Natural killer cell treated with Interleukin-12 subunit alpha and Interleukin-12 subunit beta and Interleukin-15 and Interleukin-18, amount 100 ng/mL, for 72 hours (primary cell): ENCODE results near the gene GCC2. TPM values are rescaled to one million over a fixed set of nuclear protein-coding genes. Genes with fewer than 3 reads are reported as not detected.
"Not testable (repeated sequence)": the region's sequence is repeated elsewhere in the genome, so short reads cannot be mapped to it uniquely, and the experiment has no call there.

ENCODE experiments used
- ATAC-seq, 2 donors: fragments of 150-1000 bp; cut with Tn5 transposase in 1 of 2; sonication (Bioruptor Pico), chemical (Tn5 transposase) in 1 of 2; 2 replicates each; pipeline ENCODE4 v1.10.0; 2021
- DNase-seq: peaks from one replicate; pipeline ENCODE4 v3.0.0; 2022; ENCODE audit warnings: low spot score
- H3K27ac Mint-ChIP-seq, 2 donors: 1 replicate in 1 of 2; 2 replicates in 1 of 2; pipeline ENCODE4 v1.8.0; 2022; ENCODE audit warnings: mixed read lengths in 2 of 2, mild to moderate bottlenecking in 1 of 2, moderate library complexity in 1 of 2
- H3K27me3 Mint-ChIP-seq, 2 donors: 1 replicate in 1 of 2; 2 replicates in 1 of 2; pipeline ENCODE4 v1.8.0; 2022; ENCODE audit warnings: mixed read lengths in 2 of 2
- H3K36me3 Mint-ChIP-seq: one replicate; pipeline ENCODE4 v1.8.0; 2022; ENCODE audit warnings: mixed read lengths
- H3K4me1 Mint-ChIP-seq, 2 donors: 1 replicate in 1 of 2; 2 replicates in 1 of 2; pipeline ENCODE4 v1.8.0; 2022; ENCODE audit warnings: low read depth in 2 of 2, mixed read lengths in 2 of 2, mild to moderate bottlenecking in 1 of 2
- H3K4me3 Mint-ChIP-seq: one replicate; pipeline ENCODE4 v1.8.0; 2022; ENCODE audit warnings: mixed read lengths
- H3K9me3 Mint-ChIP-seq: 2 replicates; pipeline ENCODE4 v1.8.0; 2022; ENCODE audit warnings: mixed read lengths
- total RNA-seq, 2 donors: library from RNA; stranded (reverse); gene quantifications; one replicate each; pipeline ENCODE4 v1.2.3, GENCODE V29; 2022

The GCC2 gene
- total RNA-seq, 2 donors from 2014 or later, result 36.4 to 41.8 TPM

DNA sequence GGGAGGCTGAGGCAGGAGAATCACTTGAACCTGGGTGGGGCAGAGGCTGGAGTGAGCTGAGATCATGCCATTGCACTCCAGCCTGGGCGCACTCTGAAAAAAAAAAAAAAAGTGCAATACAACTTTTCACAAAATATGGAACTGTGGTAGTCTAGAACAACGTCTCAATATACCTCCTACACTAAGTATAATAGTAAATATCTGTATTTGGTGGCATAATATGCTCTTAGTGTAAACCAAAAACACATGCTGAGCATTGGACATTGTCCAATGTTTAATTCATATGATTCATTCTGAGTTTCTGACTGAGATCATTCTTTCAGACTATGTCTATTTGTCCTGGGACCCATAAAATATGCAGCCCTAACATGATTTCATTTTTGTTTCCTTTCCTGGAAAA is 65.5 kb downstream of the GCC2 start:
- H3K27me3 Mint-ChIP-seq, H3K9me3 Mint-ChIP-seq, H3K4me1 Mint-ChIP-seq, ATAC-seq, H3K4me3 Mint-ChIP-seq, DNase-seq, H3K36me3 Mint-ChIP-seq, H3K27ac Mint-ChIP-seq: not testable (repeated sequence)

DNA sequence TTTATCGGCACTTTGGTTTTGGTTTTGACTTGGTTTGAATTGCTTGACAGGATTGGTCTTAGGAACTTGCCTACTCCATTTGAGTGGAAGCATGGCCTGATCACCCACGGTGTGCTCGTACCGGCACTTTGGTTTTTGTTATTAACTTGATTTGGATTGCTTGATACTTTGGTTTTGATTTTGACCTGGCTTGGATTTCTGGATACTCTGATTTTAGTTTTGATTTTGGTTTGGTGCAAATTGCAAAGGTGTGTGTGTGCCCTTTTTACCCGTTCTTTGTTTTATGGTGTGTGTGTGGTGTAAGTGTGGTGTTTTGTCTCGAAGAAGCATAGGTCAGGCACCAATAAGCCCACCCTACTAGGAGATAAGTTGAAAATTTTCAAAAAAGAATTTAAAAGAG is 75.7 kb downstream of the GCC2 start:
- H3K36me3 Mint-ChIP-seq, H3K4me1 Mint-ChIP-seq, H3K27ac Mint-ChIP-seq, H3K9me3 Mint-ChIP-seq, H3K4me3 Mint-ChIP-seq, ATAC-seq, H3K27me3 Mint-ChIP-seq, DNase-seq: not testable (repeated sequence)

DNA sequence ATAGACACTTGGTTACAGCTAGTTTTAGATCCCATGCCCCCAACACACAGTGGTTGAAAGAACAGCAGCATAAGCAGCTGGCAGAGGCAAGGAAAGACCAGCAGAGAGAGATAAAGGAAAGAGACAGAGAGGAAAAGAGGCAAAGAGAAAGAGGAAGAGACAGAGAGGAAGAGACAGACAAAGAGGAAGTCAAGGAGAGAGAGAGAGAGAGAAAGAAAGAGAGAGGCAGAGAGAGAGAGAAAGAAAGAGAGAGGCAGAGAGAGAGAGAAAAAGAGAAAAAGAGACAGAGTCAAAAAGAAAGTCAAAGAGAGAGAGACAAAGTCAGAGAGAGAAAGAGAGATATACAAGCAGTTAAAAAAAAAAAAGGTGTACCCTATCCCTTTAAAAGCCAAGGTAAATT is 76.3 kb downstream of the GCC2 start:
- not testable (repeated sequence) for H3K9me3 Mint-ChIP-seq, H3K4me1 Mint-ChIP-seq, ATAC-seq, DNase-seq, H3K36me3 Mint-ChIP-seq, H3K4me3 Mint-ChIP-seq, H3K27ac Mint-ChIP-seq, H3K27me3 Mint-ChIP-seq

DNA sequence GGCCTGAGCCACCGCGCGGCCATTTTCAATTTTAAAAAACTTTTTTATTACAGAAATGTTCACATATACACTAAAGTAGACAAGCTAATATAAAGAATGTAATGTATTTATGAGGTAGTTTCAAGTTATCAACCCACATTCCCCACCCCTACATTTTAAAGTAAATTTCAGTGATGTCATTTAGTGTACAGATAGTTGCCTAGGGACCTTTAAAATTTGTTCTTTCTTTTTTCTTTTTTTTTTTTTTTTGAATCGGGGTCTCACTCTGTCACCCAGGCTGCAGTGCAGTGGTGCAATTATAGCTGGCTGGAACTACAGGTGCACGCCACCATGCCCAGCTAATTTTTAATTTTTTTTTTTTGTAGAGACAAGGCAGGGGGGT is 82.7 kb downstream of the GCC2 start:
- no peaks in the 10 kb centered on the region for H3K36me3 Mint-ChIP-seq
- no peak for DNase-seq
- peak overlapping the region in 1 of 2 donors; percentile 68 for H3K27ac Mint-ChIP-seq

DNA sequence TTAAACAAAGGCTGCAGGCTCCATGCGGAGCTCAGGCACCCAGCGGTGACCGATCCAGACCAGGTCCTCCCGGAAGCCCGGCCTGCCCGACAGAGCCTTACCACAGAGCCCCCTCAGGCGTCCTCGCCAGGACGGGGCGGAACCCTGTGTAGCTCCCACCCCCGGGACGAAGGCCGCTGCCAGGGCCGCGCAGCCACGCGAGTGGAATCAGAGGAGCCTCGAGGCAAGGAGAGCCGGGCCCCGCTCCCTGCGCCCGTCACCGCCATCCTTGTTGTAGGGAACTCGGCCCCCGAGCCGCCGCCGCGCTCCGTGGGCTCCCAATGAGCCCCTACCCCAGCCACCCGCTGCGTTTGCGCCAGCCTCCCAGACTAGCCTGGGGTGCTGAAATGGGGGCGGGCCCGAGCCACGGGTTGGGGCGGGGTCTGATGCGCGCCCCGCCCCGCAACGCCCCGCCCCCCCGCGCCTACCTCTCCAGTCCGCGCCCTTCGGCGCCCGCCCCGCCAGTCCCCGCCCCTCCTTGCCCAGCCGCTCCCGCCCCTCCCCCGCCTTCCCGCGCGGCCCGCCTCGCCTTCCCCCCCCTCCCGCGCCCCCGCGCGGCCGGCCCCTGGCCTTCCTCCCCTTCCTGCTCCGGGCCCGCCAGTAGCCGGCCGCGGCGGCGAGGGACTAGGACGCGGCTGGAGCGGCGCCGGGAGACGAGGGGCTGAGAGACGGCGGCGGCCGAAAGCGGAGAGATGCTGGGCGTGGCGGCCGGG is 85.0 kb downstream of the GCC2 start, which contains the start of gene LIMS1:
TSS of gene LIMS1 (plus strand) at position 639 of the 752 bp plus-strand sequence. CDS start at position 732, 93 bp downstream.
- peak within 1 kb of the TSS; percentile 92 for H3K4me3 Mint-ChIP-seq
- peaks cover 23 to 35% of the 10 kb centered on the region in 2 donors for H3K4me1 Mint-ChIP-seq
- peak within 1 kb of the TSS; percentile 76 to 87 for H3K27ac Mint-ChIP-seq
- DNase-seq (peak; percentile 86), ATAC-seq (peak; percentile 95 to 96)
- H3K27me3 Mint-ChIP-seq, result no peaks in the 10 kb centered on the region
- H3K9me3 Mint-ChIP-seq, result no peaks in the 10 kb centered on the region
- H3K36me3 Mint-ChIP-seq, result no peaks in the 10 kb centered on the region

More for the DNA sequence above, 82.7 kb downstream of the GCC2 start:
- Mint-ChIP-seq H3K4me1 (peaks cover 16 to 35% of the 10 kb centered on the region in 2 donors), H3K4me3 (no peak overlapping the region), H3K27me3 (no peaks in the 10 kb centered on the region), H3K9me3 (no peaks in the 10 kb centered on the region)
- ATAC-seq, result no peak

DNA sequence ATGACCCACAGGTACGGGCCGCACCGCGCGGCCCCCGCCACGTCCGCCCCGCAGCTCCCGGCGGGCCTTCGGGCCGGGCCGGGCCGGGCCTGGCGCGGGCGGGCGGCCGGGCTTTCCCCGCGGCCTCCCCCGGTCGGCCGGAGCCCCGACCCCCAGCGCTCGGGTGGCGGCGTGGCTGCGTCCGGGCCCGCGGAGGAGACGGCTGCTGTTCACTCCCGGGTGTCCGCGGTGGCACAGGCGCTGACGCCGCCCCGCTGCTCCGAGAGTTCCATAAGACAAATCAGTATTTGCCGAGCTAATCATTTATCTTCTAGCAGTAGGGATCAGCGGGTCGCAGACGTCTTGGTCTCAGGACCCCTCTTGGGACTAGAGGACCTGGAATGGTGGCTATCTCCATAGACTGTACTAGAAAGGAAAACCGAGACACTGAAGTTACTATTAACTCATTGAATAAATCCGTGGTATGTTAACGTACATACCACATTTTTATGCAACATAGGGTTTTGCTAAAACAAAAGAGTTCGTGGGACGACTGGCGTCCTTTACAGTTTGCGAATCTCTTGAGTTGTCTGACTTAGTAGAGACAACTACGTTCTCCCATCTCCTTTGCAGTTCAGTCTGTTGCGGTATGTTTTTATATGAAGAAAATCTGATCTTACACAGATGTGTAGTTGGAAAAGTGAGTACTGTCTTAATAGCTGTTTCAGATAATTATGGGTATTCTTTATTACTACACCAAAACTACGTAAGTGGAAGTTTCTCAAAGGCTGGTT is 85.8 kb downstream of the GCC2 start:
- Mint-ChIP-seq H3K27ac (peak overlapping the region; percentile 36 to 87), H3K9me3 (no peaks in the 10 kb centered on the region), H3K4me1 (peaks cover 25 to 35% of the 10 kb centered on the region in 2 donors), H3K4me3 (peak overlapping the region; percentile 92), H3K27me3 (no peaks in the 10 kb centered on the region), H3K36me3 (no peaks in the 10 kb centered on the region)
- ATAC-seq (peak in 1 of 2 donors; percentile 57), DNase-seq (no peak)

DNA sequence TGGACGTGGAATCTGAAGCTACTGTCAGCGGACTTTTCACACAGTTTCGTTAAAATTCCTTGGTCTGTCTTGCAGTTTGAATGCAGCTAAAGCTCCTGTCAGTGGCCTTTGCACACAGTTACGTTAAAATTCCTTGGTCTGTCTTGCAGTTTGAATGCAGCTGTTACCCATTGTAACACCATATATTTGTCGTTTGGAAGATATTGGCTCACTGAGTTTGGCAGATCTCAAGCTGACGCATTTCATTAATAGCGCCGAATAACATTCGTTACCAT is 86.3 kb downstream of the GCC2 start:
- ATAC-seq (no peak), DNase-seq (no peak)
- Mint-ChIP-seq H3K36me3 (no peaks in the 10 kb centered on the region), H3K27me3 (no peaks in the 10 kb centered on the region), H3K4me3 (peak overlapping the region; percentile 92), H3K9me3 (no peaks in the 10 kb centered on the region), H3K27ac (peak overlapping the region; percentile 36 to 87), H3K4me1 (peaks cover 27 to 35% of the 10 kb centered on the region in 2 donors)

DNA sequence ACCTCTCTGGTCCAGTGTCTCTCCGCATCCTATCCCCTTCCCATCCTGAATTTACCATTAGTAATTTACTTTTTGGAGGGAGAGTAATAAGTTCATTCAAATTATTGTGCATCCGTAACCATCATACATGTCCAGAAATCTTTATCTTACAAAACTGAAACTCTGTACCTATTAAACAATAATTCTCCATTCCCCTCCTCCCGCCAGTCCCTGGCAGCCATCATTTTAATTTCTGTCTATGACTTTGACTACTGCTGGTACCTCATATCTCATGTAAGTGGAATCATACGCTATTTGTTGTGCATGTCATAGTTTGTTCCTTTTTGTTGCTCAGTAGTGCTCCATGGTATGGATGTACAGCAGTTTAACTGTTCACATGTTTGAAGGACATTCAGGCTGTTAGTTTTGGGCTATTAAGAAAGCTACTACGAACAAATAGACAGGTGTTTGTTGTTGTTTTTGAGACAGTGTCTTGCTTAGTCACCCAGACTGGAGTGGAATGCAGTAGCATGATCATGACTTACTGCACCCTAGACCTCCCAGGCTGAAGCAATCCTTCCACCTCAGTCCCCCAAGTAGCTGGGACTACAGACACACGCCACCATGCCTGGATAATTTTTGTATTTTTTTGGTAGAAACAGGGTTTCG is 87.3 kb downstream of the GCC2 start:
- H3K4me1 Mint-ChIP-seq, result peaks cover 22 to 26% of the 10 kb centered on the region in 2 donors
- peak overlapping the region; percentile 92 for H3K4me3 Mint-ChIP-seq
- H3K27me3 Mint-ChIP-seq, result no peaks in the 10 kb centered on the region
- no peak overlapping the region for H3K27ac Mint-ChIP-seq
- no peak for DNase-seq
- H3K9me3 Mint-ChIP-seq, result no peaks in the 10 kb centered on the region
- no peaks in the 10 kb centered on the region for H3K36me3 Mint-ChIP-seq
- ATAC-seq, result no peak

DNA sequence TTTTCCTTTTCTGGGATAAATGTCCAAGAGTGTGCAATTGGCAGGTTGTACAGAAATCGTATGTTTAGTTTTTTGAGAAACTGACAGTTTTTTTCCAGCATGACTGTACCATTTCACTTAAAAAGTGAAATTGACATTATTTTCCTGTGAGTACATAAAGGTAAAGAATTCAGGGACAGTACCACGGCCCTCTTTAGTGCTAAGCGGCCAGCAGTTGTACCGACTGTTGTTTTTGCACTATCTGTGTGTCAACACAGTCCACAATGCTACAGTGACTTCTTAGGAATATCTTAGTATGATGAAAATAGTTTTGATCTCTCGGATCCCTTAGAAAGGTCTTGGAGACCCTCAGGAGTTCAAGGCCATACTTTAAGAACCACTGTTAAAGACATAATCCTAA is 87.9 kb downstream of the GCC2 start:
- ATAC-seq, result no peak
- no peaks in the 10 kb centered on the region for H3K36me3 Mint-ChIP-seq
- no peaks in the 10 kb centered on the region for H3K27me3 Mint-ChIP-seq
- no peak overlapping the region for H3K4me3 Mint-ChIP-seq
- no peaks in the 10 kb centered on the region for H3K9me3 Mint-ChIP-seq
- no peak for DNase-seq
- H3K27ac Mint-ChIP-seq, result no peak overlapping the region
- peaks cover 22 to 26% of the 10 kb centered on the region in 2 donors for H3K4me1 Mint-ChIP-seq

DNA sequence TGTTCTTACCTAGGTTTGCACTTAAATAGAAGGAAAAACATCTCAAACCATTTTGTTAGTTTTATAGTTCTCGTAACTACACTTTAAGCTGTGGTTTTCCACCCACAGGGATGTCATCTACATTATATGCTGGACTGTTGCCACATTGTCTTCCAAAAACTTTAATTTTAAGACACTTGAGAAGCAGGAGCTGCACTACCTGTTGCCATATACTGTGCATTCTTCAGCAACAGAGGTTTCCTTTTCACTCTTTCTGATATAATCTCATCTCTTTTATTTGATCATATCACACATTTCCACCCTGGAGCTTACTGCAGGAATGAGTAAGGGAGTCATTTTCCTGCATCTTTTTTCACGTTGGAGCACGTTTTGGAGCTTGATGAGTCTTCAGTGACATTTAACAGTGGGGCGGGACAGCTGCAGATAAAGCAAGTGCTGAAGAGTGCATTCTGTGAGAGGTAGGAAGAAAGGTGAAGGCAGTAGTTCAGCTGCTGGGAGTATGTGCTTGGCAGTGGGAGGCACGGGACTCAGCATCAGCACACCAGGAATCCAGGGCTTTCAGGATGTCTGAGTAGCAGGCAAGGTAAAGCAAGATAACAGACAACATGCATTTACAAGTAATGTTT is 89.1 kb downstream of the GCC2 start:
- H3K36me3 Mint-ChIP-seq, result no peaks in the 10 kb centered on the region
- H3K27me3 Mint-ChIP-seq, result no peaks in the 10 kb centered on the region
- ATAC-seq, result no peak
- no peak overlapping the region for H3K4me3 Mint-ChIP-seq
- DNase-seq, result no peak
- no peaks in the 10 kb centered on the region for H3K9me3 Mint-ChIP-seq
- H3K4me1 Mint-ChIP-seq, result peaks cover 22% of the 10 kb centered on the region in 2 donors
- no peak overlapping the region for H3K27ac Mint-ChIP-seq

DNA sequence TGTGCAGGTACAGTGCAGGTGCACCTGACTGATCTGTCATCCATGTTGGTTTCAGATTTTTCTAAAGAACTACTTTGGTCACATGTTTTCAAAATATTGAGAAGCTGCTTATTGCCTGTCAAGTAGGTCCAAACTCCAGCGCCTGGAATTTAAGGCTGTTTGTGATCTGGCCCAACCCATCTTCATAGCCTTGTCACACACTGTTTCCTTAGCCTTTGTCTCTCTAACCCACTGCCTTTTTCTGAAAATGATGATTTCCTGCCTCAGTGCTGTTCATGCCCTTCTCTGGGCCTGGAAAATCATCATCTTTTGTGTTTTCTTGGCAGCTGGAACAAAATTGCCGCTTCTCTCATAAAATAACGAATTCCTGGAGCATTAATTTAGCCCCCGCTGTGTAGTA is 92.4 kb downstream of the GCC2 start:
- DNase-seq (no peak), ATAC-seq (no peak)
- H3K4me3 Mint-ChIP-seq, result no peak overlapping the region
- no peak overlapping the region for H3K27ac Mint-ChIP-seq
- no peaks in the 10 kb centered on the region for H3K9me3 Mint-ChIP-seq
- H3K27me3 Mint-ChIP-seq, result no peaks in the 10 kb centered on the region
- no peaks in the 10 kb centered on the region for H3K36me3 Mint-ChIP-seq
- peaks cover under 1 to 14% of the 10 kb centered on the region in 2 donors for H3K4me1 Mint-ChIP-seq

DNA sequence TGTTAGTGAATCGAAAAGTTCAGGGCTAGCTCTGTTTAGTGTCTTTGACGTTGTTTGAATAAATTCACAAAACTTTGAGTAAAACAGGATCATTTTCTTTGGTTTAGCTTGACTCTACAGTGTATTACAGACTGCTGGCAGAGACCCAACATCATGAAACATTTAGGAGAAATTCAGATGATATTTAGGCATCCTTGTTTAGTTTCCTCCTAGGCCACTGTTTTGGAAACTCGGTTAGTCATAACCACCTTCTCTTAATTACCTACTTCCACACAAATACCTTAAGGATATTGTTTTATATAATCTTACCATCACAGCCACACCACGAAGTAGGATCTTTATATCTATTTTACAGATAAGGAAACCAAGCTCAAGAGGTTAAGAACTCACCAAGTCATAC is 93.1 kb downstream of the GCC2 start:
- Mint-ChIP-seq H3K27me3 (no peaks in the 10 kb centered on the region), H3K4me3 (no peak overlapping the region), H3K4me1 (peaks cover 0 to 13% of the 10 kb centered on the region in 2 donors), H3K27ac (no peak overlapping the region), H3K36me3 (no peaks in the 10 kb centered on the region), H3K9me3 (no peaks in the 10 kb centered on the region)
- DNase-seq, result no peak
- ATAC-seq, result no peak

DNA sequence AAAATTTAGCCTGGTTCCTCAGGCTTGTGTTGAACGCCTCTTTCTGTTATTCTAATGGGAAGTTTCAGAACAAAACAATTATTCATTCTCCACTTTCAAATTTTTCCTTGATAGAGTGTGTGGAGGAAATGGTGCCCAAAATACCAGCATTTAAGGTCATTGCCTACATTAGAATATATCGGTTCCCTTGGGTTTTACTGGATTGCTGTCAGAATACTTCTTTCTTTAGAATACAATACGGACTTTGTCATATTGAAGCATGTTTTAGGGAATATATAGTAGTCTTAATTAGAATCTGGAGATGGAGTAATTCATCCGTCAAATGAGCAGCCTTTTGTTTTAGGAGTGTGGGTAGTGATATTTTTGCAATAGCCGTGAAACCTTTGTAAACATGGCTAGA is 98.6 kb downstream of the GCC2 start:
- H3K36me3 Mint-ChIP-seq, result no peaks in the 10 kb centered on the region
- DNase-seq (no peak), ATAC-seq (no peak)
- H3K4me3 Mint-ChIP-seq, result no peak overlapping the region
- H3K9me3 Mint-ChIP-seq, result no peaks in the 10 kb centered on the region
- H3K27ac Mint-ChIP-seq, result no peak overlapping the region
- no peaks in the 10 kb centered on the region for H3K27me3 Mint-ChIP-seq
- H3K4me1 Mint-ChIP-seq, result peaks cover 0 to 11% of the 10 kb centered on the region in 2 donors
